K562 (cell line): Measurements from ENCODE around the gene TRERF1. TPM values are rescaled to one million over a fixed set of nuclear protein-coding genes. Genes with fewer than 3 reads are reported as not detected.

Source experiments
- ELF2 ChIP-seq: fragments of 250-450 bp; sonication (Bioruptor Pico); IDR thresholded peaks from 2 replicates; pipeline ENCODE4 v1.5.0; 2021; ENCODE audit warnings: mild to moderate bottlenecking
- GTF2A2 ChIP-seq: IDR thresholded peaks from 2 replicates; pipeline ENCODE4 v1.6.1; 2016; ENCODE audit warnings: mild to moderate bottlenecking, missing genetic modification characterization, missing compliant biosample characterization
- HOXB6 ChIP-seq: fragments of 250-450 bp; sonication (Bioruptor Pico); IDR thresholded peaks from 2 replicates; pipeline ENCODE4 v1.5.1; 2022; ENCODE audit warnings: mild to moderate bottlenecking, borderline replicate concordance
- MAZ ChIP-seq, 2 experiments: fragments of 450-650 bp in 1 of 2; sonication (generic) in 1 of 2; formaldehyde crosslinking; IDR thresholded peaks in 1 of 2; conservative IDR thresholded peaks in 1 of 2; 2 replicates each; pipeline versions ENCODE4 v1.4.0 to v1.5.0; 2020; ENCODE audit warnings: mild to moderate bottlenecking in 1 of 2, missing genetic modification reagents in 1 of 2
- NFYB ChIP-seq: IDR thresholded peaks from 2 replicates; pipeline ENCODE4 v1.6.1; 2011; ENCODE audit warnings: mild to moderate bottlenecking, moderate library complexity; ENCODE audit not compliant: insufficient read length; ENCODE audit errors: extremely low read depth
- U2AF1 ChIP-seq: fragments of 200-400 bp; formaldehyde crosslinking; optimal IDR thresholded peaks from 2 replicates; pipeline ENCODE3; 2017; ENCODE audit warnings: mild to moderate bottlenecking, low read depth, low read length, moderate library complexity
- ZSCAN32 ChIP-seq: fragments of 450-650 bp; formaldehyde crosslinking; IDR thresholded peaks from 2 replicates; pipeline ENCODE4 v1.4.0; 2020; ENCODE audit warnings: mild to moderate bottlenecking, moderate library complexity
- polyA plus RNA-seq, 8 experiments: library from polyadenylated mRNA; depleted of rRNA in 4 of 8; stranded (reverse) in 5 of 8; unstranded in 3 of 8; fragments of >200 nt; fragmentation: Nextera tagmentation in 2 of 8; fragmentation: Illumina TruSeq in 1 of 8; extraction: Ambion mirVana in 2 of 8; extraction: Trizol in 1 of 8; gene quantifications; 2 replicates each; pipeline versions ENCODE4 v1.2.1 to v1.2.3, GENCODE V29; 2011 to 2014; ENCODE audit warnings: inconsistent platforms in 1 of 8, missing spikeins in 1 of 8
- total RNA-seq, 7 experiments: library from RNA; depleted of rRNA in 6 of 7; stranded (reverse); fragments of >200 nt in 6 of 7; fragmentation: Illumina TruSeq in 2 of 7; extraction: Trizol in 2 of 7; gene quantifications; 2 replicates each; pipeline versions ENCODE4 v1.2.1 to v1.2.3, GENCODE V29; 2011 to 2021; ENCODE audit warnings: low replicate concordance in 1 of 7
- TF ChIP-seq, protein P1 (sequence below), 3 experiments: fragments of 200-800 bp in 1 of 3; sonication (Bioruptor generic) in 1 of 3; sonication (generic) in 1 of 3; formaldehyde crosslinking in 1 of 3; IDR thresholded peaks; 2 replicates each; pipeline versions ENCODE4 v1.6.1 to v1.8.0; 2016 to 2022; ENCODE audit warnings: mild to moderate bottlenecking in 2 of 3, missing compliant biosample characterization in 2 of 3, missing genetic modification characterization in 2 of 3, missing genetic modification reagents in 1 of 3
- TF ChIP-seq, protein P2 (sequence below), 2 experiments: IDR thresholded peaks in 1 of 2; conservative IDR thresholded peaks in 1 of 2; 2 replicates each; pipeline ENCODE4 v1.6.1; 2016; ENCODE audit warnings: low read depth in 2 of 2, mild to moderate bottlenecking in 1 of 2, missing compliant biosample characterization in 1 of 2, missing genetic modification characterization in 1 of 2, moderate library complexity in 1 of 2
- TF ChIP-seq, protein P3 (sequence below): fragments of 250-450 bp; sonication (Bioruptor Pico); IDR thresholded peaks from 2 replicates; pipeline ENCODE4 v1.6.1; 2021; ENCODE audit warnings: mild to moderate bottlenecking
- TF ChIP-seq, protein P4 (sequence below): fragments of 250-450 bp; sonication (Bioruptor Pico); IDR thresholded peaks from 2 replicates; pipeline ENCODE4 v1.8.0; 2021; ENCODE audit warnings: mild to moderate bottlenecking, moderate library complexity
- TF ChIP-seq, protein P5 (sequence below): sonication (generic); formaldehyde crosslinking; IDR thresholded peaks from 2 replicates; pipeline ENCODE4 v1.8.0; 2022; ENCODE audit warnings: mild to moderate bottlenecking, low read depth, missing genetic modification reagents
- TF ChIP-seq, protein P6 (sequence below): fragments of 450-650 bp; formaldehyde crosslinking; IDR thresholded peaks from 2 replicates; pipeline ENCODE4 v1.4.0; 2020; ENCODE audit warnings: mild to moderate bottlenecking, moderate library complexity

TRERF1 gene
- total and polyA plus RNA-seq, 9 of the 15 experiments (the other 6 are each of a cell fraction or from before 2014, with no cell fraction given): 0.04 to 0.20 (median 0.07) TPM; not detected in 3

DNA sequence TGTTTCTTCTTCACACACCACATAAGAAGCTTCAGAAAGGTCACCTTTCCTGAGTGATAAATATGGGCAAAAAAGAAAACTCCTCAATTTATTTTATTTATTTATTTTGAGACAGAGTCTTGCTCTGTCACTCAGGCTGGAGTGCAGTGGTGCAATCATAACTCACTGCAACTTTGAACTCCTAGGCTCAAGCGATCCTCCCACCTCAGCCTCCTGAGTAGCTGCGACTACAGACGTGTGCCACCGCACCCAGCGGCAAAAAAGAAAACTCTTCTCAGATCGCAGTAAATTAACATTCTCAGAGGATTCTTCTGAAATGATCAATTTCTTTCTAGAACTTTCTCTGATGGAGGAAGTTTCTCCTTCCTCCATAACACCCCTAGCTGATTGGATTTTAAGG lies 111.2 kb downstream of the TRERF1 start (continued):
- TF ChIP-seq, protein P1, sequence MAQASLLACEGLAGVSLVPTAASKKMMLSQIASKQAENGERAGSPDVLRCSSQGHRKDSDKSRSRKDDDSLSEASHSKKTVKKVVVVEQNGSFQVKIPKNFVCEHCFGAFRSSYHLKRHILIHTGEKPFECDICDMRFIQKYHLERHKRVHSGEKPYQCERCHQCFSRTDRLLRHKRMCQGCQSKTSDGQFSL (CRISPR knock-in tag; IDR thresholded peaks at IDR 0.05): no peak
- TF ChIP-seq, protein P1 (tag; IDR thresholded peaks at IDR 0.05): no peak
- no peak for TF ChIP-seq ELF2 (CRISPR knock-in tag)
- TF ChIP-seq NFYB: no peak
- TF ChIP-seq, protein P2, sequence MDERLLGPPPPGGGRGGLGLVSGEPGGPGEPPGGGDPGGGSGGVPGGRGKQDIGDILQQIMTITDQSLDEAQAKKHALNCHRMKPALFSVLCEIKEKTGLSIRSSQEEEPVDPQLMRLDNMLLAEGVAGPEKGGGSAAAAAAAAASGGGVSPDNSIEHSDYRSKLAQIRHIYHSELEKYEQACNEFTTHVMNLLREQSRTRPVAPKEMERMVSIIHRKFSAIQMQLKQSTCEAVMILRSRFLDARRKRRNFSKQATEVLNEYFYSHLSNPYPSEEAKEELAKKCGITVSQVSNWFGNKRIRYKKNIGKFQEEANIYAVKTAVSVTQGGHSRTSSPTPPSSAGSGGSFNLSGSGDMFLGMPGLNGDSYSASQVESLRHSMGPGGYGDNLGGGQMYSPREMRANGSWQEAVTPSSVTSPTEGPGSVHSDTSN (CRISPR knock-in tag; IDR thresholded peaks at IDR 0.05; ENCODE audit: low read depth): no peak
- TF ChIP-seq, protein P2 (tag; conservative IDR thresholded peaks at IDR 0.05; ENCODE audit: low read depth): no peak
- TF ChIP-seq, protein P3, sequence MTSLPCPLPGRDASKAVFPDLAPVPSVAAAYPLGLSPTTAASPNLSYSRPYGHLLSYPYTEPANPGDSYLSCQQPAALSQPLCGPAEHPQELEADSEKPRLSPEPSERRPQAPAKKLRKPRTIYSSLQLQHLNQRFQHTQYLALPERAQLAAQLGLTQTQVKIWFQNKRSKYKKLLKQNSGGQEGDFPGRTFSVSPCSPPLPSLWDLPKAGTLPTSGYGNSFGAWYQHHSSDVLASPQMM (CRISPR knock-in tag): no peak
- TF ChIP-seq MAZ (CRISPR knock-in tag; conservative IDR thresholded peaks at IDR 0.05 in 1 of 2, IDR thresholded peaks at IDR 0.05 in 1 of 2): no peak
- TF ChIP-seq HOXB6 (CRISPR knock-in tag): no peak
- TF ChIP-seq ZSCAN32 (CRISPR knock-in tag): no peak
- TF ChIP-seq, protein P4, sequence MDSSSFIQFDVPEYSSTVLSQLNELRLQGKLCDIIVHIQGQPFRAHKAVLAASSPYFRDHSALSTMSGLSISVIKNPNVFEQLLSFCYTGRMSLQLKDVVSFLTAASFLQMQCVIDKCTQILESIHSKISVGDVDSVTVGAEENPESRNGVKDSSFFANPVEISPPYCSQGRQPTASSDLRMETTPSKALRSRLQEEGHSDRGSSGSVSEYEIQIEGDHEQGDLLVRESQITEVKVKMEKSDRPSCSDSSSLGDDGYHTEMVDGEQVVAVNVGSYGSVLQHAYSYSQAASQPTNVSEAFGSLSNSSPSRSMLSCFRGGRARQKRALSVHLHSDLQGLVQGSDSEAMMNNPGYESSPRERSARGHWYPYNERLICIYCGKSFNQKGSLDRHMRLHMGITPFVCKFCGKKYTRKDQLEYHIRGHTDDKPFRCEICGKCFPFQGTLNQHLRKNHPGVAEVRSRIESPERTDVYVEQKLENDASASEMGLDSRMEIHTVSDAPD: no peak
- TF ChIP-seq, protein P5, sequence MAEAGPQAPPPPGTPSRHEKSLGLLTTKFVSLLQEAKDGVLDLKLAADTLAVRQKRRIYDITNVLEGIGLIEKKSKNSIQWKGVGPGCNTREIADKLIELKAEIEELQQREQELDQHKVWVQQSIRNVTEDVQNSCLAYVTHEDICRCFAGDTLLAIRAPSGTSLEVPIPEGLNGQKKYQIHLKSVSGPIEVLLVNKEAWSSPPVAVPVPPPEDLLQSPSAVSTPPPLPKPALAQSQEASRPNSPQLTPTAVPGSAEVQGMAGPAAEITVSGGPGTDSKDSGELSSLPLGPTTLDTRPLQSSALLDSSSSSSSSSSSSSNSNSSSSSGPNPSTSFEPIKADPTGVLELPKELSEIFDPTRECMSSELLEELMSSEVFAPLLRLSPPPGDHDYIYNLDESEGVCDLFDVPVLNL (CRISPR knock-in tag): no peak
- TF ChIP-seq GTF2A2 (tag): no peak
- TF ChIP-seq, protein P6, sequence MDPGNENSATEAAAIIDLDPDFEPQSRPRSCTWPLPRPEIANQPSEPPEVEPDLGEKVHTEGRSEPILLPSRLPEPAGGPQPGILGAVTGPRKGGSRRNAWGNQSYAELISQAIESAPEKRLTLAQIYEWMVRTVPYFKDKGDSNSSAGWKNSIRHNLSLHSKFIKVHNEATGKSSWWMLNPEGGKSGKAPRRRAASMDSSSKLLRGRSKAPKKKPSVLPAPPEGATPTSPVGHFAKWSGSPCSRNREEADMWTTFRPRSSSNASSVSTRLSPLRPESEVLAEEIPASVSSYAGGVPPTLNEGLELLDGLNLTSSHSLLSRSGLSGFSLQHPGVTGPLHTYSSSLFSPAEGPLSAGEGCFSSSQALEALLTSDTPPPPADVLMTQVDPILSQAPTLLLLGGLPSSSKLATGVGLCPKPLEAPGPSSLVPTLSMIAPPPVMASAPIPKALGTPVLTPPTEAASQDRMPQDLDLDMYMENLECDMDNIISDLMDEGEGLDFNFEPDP (CRISPR knock-in tag): no peak
- TF ChIP-seq U2AF1: no peak
